Measurements from ENCODE around the gene KLF9. TPM values are rescaled to one million over a fixed set of nuclear protein-coding genes. Genes with fewer than 3 reads are reported as not detected.

The KLF9 gene
- total and polyA plus RNA-seq, 9 of the 15 experiments (the other 6 are each of a cell fraction or from before 2014, with no cell fraction given): 3.3 to 11.9 (median 6.9) TPM

- TF ChIP-seq ZNF780A (CRISPR knock-in tag; IDR thresholded peaks at IDR 0.05): no peak
- TF ChIP-seq ZNF217 (CRISPR knock-in tag; IDR thresholded peaks at IDR 0.05): no peak
- no peak for TF ChIP-seq MLX (CRISPR knock-in tag; conservative IDR thresholded peaks at IDR 0.05)
- no peak for TF ChIP-seq THRAP3 (IDR thresholded peaks at IDR 0.05; ENCODE audit: borderline replicate concordance)
- no peak for TF ChIP-seq KAT7 (CRISPR knock-in tag; IDR thresholded peaks at IDR 0.05; ENCODE audit: borderline replicate concordance)
- TF ChIP-seq CAMTA2 (CRISPR knock-in tag; conservative IDR thresholded peaks at IDR 0.05): no peak
- no peak for TF ChIP-seq RBM15 (IDR thresholded peaks at IDR 0.05; ENCODE audit: insufficient read depth, low read length)
- TF ChIP-seq TCF7L2 (IDR thresholded peaks at IDR 0.05; ENCODE audit: low read depth, low read length): no peak
- TF ChIP-seq POU5F1 (IDR thresholded peaks at IDR 0.05; ENCODE audit: borderline replicate concordance, low read depth, low read length, partially characterized antibody): no peak
- no peak for TF ChIP-seq PRMT5 (CRISPR knock-in tag; IDR thresholded peaks at IDR 0.05)
- no peak for TF ChIP-seq TCFL5 (CRISPR knock-in tag; conservative IDR thresholded peaks at IDR 0.05)
- peak; percentile 70 for TF ChIP-seq TAF9B (IDR thresholded peaks at IDR 0.05; ENCODE audit: partially characterized antibody)
- TF ChIP-seq ZNF717 (CRISPR knock-in tag; IDR thresholded peaks at IDR 0.05): no peak
- TF ChIP-seq NCOA1 (IDR thresholded peaks at IDR 0.05; ENCODE audit: low read depth): peak; percentile 81; the same call in 1 of the 2 replicates
- no peak for TF ChIP-seq ZBTB2 (IDR thresholded peaks at IDR 0.05)
- TF ChIP-seq CREB1 (IDR thresholded peaks at IDR 0.05): no peak
- no peak for TF ChIP-seq CREB1 (CRISPR knock-in tag; IDR thresholded peaks at IDR 0.05)
- TF ChIP-seq MECOM (CRISPR knock-in tag; IDR thresholded peaks at IDR 0.05): no peak
- TF ChIP-seq NRF1 (conservative IDR thresholded peaks at IDR 0.05 in 1 of 2, IDR thresholded peaks at IDR 0.05 in 1 of 2): peak; percentile 22 to 32; a peak in 2 of 4 replicates
- TF ChIP-seq, protein P1, sequence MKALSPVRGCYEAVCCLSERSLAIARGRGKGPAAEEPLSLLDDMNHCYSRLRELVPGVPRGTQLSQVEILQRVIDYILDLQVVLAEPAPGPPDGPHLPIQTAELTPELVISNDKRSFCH (CRISPR knock-in tag; IDR thresholded peaks at IDR 0.05): no peak
- TF ChIP-seq, protein P1 (tag; IDR thresholded peaks at IDR 0.05): peak; percentile 48; the same call in 1 of the 2 replicates
- TF ChIP-seq ZNF785 (CRISPR knock-in tag; IDR thresholded peaks at IDR 0.05): no peak
- no peak for TF ChIP-seq ZNF77 (CRISPR knock-in tag; IDR thresholded peaks at IDR 0.05)
- TF ChIP-seq IFI16 (CRISPR knock-in tag; IDR thresholded peaks at IDR 0.05): no peak
- TF ChIP-seq ZNF431 (CRISPR knock-in tag; IDR thresholded peaks at IDR 0.05): no peak
- TF ChIP-seq U2AF1 (optimal IDR thresholded peaks at IDR 0.05; ENCODE audit: low read depth, low read length): no peak
- peak; percentile 20; the same call in 1 of the 2 replicates for TF ChIP-seq C11orf30 (IDR thresholded peaks at IDR 0.05; ENCODE audit: low read depth)
- TF ChIP-seq RBM39 (optimal IDR thresholded peaks at IDR 0.05; ENCODE audit: low read depth, low read length): no peak
- TF ChIP-seq, protein P2, sequence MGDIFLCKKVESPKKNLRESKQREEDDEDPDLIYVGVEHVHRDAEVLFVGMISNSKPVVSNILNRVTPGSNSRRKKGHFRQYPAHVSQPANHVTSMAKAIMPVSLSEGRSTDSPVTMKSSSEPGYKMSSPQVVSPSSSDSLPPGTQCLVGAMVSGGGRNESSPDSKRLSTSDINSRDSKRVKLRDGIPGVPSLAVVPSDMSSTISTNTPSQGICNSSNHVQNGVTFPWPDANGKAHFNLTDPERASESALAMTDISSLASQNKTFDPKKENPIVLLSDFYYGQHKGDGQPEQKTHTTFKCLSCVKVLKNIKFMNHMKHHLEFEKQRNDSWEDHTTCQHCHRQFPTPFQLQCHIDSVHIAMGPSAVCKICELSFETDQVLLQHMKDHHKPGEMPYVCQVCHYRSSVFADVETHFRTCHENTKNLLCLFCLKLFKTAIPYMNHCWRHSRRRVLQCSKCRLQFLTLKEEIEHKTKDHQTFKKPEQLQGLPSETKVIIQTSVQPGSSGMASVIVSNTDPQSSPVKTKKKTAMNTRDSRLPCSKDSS (IDR thresholded peaks at IDR 0.05; ENCODE audit: low read depth, partially characterized antibody): no peak
Observed at GRCh38 chr9:70398145-70398556, 16.3 kb downstream of the KLF9 start (continued).
